Measurements from ENCODE around the gene MTHFS.
A peak's percentile ranks its signal among the peaks of the same experiment; 100 is the strongest.

Gene MTHFS

DNA sequence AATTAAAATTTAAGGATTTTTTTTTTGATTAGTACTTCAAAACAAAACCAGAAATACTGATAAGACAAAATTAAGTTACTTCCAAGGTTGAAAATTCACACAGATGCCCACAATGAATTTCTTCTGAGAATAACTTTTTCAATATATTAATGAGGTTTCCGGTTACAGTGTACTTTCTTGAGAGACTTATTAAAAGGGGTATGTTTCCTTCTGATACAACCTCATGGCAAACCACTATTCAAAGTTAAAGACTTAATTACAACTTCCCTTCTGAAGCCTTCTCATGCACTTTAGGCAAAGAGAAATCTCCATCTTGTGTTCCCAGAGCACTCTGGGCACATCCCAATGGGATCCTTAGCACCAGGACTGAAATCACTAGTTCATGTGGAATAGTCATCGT is 36.2 kb downstream of the MTHFS start:
- CTCF ChIA-PET: interaction anchor here (0.6 to 0.7 kb wide), 2 partner anchors 833 to 1111 kb away, joined by 3 read pairs; no protein-coding TSS in a partner anchor
- POLR2A ChIA-PET: no interaction called here
- TF ChIP-seq ARNT (IDR thresholded peaks at IDR 0.05): no peak
- TF ChIP-seq HDGF (IDR thresholded peaks at IDR 0.05; ENCODE audit: borderline replicate concordance): no peak
- no peak for TF ChIP-seq CTBP1 (IDR thresholded peaks at IDR 0.05; ENCODE audit: borderline replicate concordance)
- TF ChIP-seq NFRKB (IDR thresholded peaks at IDR 0.05): no peak
- TF ChIP-seq TARDBP (IDR thresholded peaks at IDR 0.05): no peak
- TF ChIP-seq FOXM1 (IDR thresholded peaks at IDR 0.05; ENCODE audit: borderline replicate concordance): no peak
- TF ChIP-seq FOXA1 (IDR thresholded peaks at IDR 0.05): no peak
- TF ChIP-seq, protein P1, sequence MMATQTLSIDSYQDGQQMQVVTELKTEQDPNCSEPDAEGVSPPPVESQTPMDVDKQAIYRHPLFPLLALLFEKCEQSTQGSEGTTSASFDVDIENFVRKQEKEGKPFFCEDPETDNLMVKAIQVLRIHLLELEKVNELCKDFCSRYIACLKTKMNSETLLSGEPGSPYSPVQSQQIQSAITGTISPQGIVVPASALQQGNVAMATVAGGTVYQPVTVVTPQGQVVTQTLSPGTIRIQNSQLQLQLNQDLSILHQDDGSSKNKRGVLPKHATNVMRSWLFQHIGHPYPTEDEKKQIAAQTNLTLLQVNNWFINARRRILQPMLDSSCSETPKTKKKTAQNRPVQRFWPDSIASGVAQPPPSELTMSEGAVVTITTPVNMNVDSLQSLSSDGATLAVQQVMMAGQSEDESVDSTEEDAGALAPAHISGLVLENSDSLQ (IDR thresholded peaks at IDR 0.05): no peak
- no peak for TF ChIP-seq ZNF384 (IDR thresholded peaks at IDR 0.05)
- no peak for TF ChIP-seq ELF4 (IDR thresholded peaks at IDR 0.05)
- no peak for TF ChIP-seq SUZ12 (IDR thresholded peaks at IDR 0.05)
- TF ChIP-seq LEF1 (IDR thresholded peaks at IDR 0.05; ENCODE audit: borderline replicate concordance): no peak

DNA sequence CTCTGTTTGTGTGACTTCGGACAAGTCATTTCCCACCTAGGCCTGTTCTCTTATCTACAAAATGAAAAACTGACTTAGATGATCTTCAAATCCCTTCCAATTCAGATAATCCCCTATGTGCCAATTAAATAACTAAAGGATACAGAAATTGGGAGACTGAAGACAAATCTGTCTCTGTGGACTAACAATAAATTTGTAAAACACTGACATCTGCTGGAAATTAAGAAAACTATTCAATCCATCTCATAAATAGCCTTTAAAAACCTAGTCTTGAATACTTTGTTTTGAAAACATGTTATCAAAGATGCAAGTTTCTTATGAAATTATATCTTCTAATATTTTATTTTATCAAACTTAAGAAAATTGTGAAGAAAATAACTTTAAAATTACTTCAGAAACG is 38.3 kb downstream of the MTHFS start:
- CTCF ChIA-PET: interaction anchor here (0.6 to 1.0 kb wide), 2 partner anchors 9 to 51 kb away, joined by 6 to 7 read pairs; no protein-coding TSS in a partner anchor

More for the DNA sequence above, 36.2 kb downstream of the MTHFS start:
- no peak for DNase-seq (ENCODE audit: extremely low spot score)

GRCh38 chr15:79853492-79854328 is 43.1 kb downstream of the MTHFS start:
- POLR2A ChIA-PET: interaction anchor here (1.2 to 1.3 kb wide), 2 partner anchors 10 to 43 kb away, joined by 3 to 5 read pairs; no protein-coding TSS in a partner anchor
- TF ChIP-seq BHLHE40 (IDR thresholded peaks at IDR 0.05; ENCODE audit: borderline replicate concordance) (no peak), TARDBP (IDR thresholded peaks at IDR 0.05) (no peak)
- CTCF ChIA-PET: interaction anchor here (0.7 to 2.0 kb wide), 23 partner anchors 10 to 526 kb away, joined by 3 to 21 read pairs (median 4); no protein-coding TSS in a partner anchor
- peak; percentile 75 for DNase-seq (ENCODE audit: extremely low spot score)

More for the DNA sequence above, 38.3 kb downstream of the MTHFS start:
- POLR2A ChIA-PET: no interaction called here
- DNase-seq (ENCODE audit: extremely low spot score): no peak
- TF ChIP-seq NFRKB (IDR thresholded peaks at IDR 0.05): no peak
- no peak for TF ChIP-seq FOXM1 (IDR thresholded peaks at IDR 0.05; ENCODE audit: borderline replicate concordance)
- TF ChIP-seq, protein P1 (IDR thresholded peaks at IDR 0.05): no peak
- TF ChIP-seq L3MBTL2 (conservative IDR thresholded peaks at IDR 0.05): no peak
- TF ChIP-seq SP1 (IDR thresholded peaks at IDR 0.05): no peak
- TF ChIP-seq ELF4 (IDR thresholded peaks at IDR 0.05): no peak
- TF ChIP-seq CTBP1 (IDR thresholded peaks at IDR 0.05; ENCODE audit: borderline replicate concordance): no peak
- TF ChIP-seq LEF1 (IDR thresholded peaks at IDR 0.05; ENCODE audit: borderline replicate concordance): no peak
- no peak for TF ChIP-seq ZNF384 (IDR thresholded peaks at IDR 0.05)
- no peak for TF ChIP-seq SUZ12 (IDR thresholded peaks at IDR 0.05)
- TF ChIP-seq BHLHE40 (IDR thresholded peaks at IDR 0.05; ENCODE audit: borderline replicate concordance): no peak
- TF ChIP-seq ARNT (IDR thresholded peaks at IDR 0.05): no peak
- no peak for TF ChIP-seq TARDBP (IDR thresholded peaks at IDR 0.05)
- TF ChIP-seq FOXK2 (IDR thresholded peaks at IDR 0.05): no peak
- no peak for TF ChIP-seq HDGF (IDR thresholded peaks at IDR 0.05; ENCODE audit: borderline replicate concordance)
- TF ChIP-seq FOXA1 (IDR thresholded peaks at IDR 0.05): no peak

- TF ChIP-seq ARNT (IDR thresholded peaks at IDR 0.05): no peak
- ChIA-PET POLR2A (no interaction called here), CTCF (interaction anchor here (0.6 to 1.2 kb wide), 3 partner anchors 10 to 738 kb away, joined by 3 to 5 read pairs (median 3); no protein-coding TSS in a partner anchor)
- DNase-seq (ENCODE audit: extremely low spot score): peak; percentile 39
Measured at GRCh38 chr15:79849789-79850188, 47.0 kb downstream of the MTHFS start.

GRCh38 chr15:79846539-79846938 is 50.3 kb downstream of the MTHFS start:
- TF ChIP-seq FOXA1 (IDR thresholded peaks at IDR 0.05) (no peak), NFRKB (IDR thresholded peaks at IDR 0.05) (no peak), ARNT (IDR thresholded peaks at IDR 0.05) (no peak), LEF1 (IDR thresholded peaks at IDR 0.05; ENCODE audit: borderline replicate concordance) (no peak), SP1 (IDR thresholded peaks at IDR 0.05) (no peak), HDGF (IDR thresholded peaks at IDR 0.05; ENCODE audit: borderline replicate concordance) (no peak), FOXK2 (IDR thresholded peaks at IDR 0.05) (no peak), ELF4 (IDR thresholded peaks at IDR 0.05) (no peak), BHLHE40 (IDR thresholded peaks at IDR 0.05; ENCODE audit: borderline replicate concordance) (no peak), L3MBTL2 (conservative IDR thresholded peaks at IDR 0.05) (no peak), TARDBP (IDR thresholded peaks at IDR 0.05) (no peak), ZNF384 (IDR thresholded peaks at IDR 0.05) (no peak), CTBP1 (IDR thresholded peaks at IDR 0.05; ENCODE audit: borderline replicate concordance) (no peak), SUZ12 (IDR thresholded peaks at IDR 0.05) (no peak), FOXM1 (IDR thresholded peaks at IDR 0.05; ENCODE audit: borderline replicate concordance) (no peak)
- TF ChIP-seq, protein P1 (IDR thresholded peaks at IDR 0.05): no peak
- DNase-seq (ENCODE audit: extremely low spot score): no peak
- POLR2A ChIA-PET: no interaction called here
- CTCF ChIA-PET: no interaction called here

GRCh38 chr15:79844221-79844620 is 52.6 kb downstream of the MTHFS start:
- POLR2A ChIA-PET: interaction anchor here (1.5 kb wide), 1 partner anchor 9 kb away, joined by 5 read pairs; no protein-coding TSS in a partner anchor
- TF ChIP-seq TARDBP (IDR thresholded peaks at IDR 0.05) (no peak), L3MBTL2 (conservative IDR thresholded peaks at IDR 0.05) (no peak), SP1 (IDR thresholded peaks at IDR 0.05) (no peak), FOXK2 (IDR thresholded peaks at IDR 0.05) (no peak), SUZ12 (IDR thresholded peaks at IDR 0.05) (no peak), CTBP1 (IDR thresholded peaks at IDR 0.05; ENCODE audit: borderline replicate concordance) (no peak), BHLHE40 (IDR thresholded peaks at IDR 0.05; ENCODE audit: borderline replicate concordance) (no peak), FOXM1 (IDR thresholded peaks at IDR 0.05; ENCODE audit: borderline replicate concordance) (no peak), ARNT (IDR thresholded peaks at IDR 0.05) (no peak), LEF1 (IDR thresholded peaks at IDR 0.05; ENCODE audit: borderline replicate concordance) (no peak), FOXA1 (IDR thresholded peaks at IDR 0.05) (no peak)
- TF ChIP-seq, protein P1 (IDR thresholded peaks at IDR 0.05): no peak
- DNase-seq (ENCODE audit: extremely low spot score): no peak
- CTCF ChIA-PET: interaction anchor here (2.5 kb wide), 1 partner anchor 9 kb away, joined by 8 read pairs; no protein-coding TSS in a partner anchor

Data from HEK293T (cell line).